Calu3 (cell line): Measurements from ENCODE around the gene DSCAM. TPM values are rescaled to one million over a fixed set of nuclear protein-coding genes. Genes with fewer than 3 reads are reported as not detected.

ENCODE experiments used
- BruUV-seq: library from RNA; stranded (reverse); fragments of 400-500 nt; replicated peaks from 2 replicates; lab custom pipeline; 2021; lab: Mats Ljungman, UMichigan
- CTCF ChIA-PET: fragments of 300-600 bp; sonication (Branson Sonifier 250); formaldehyde crosslinking; loops from one replicate; lab custom pipeline; 2022; ENCODE audit warnings: antibody characterized with exemption; lab: Charles Lee
- DNase-seq: peaks from one replicate; pipeline ENCODE4 v3.0.0; 2022
- H3K27ac Mint-ChIP-seq: one replicate; pipeline ENCODE4 v1.8.0; 2022; ENCODE audit warnings: mixed read lengths; ENCODE audit not compliant: unreplicated experiment
- H3K27me3 Mint-ChIP-seq: one replicate; pipeline ENCODE4 v1.8.0; 2022; ENCODE audit warnings: mixed read lengths; ENCODE audit not compliant: unreplicated experiment
- H3K36me3 Mint-ChIP-seq: one replicate; pipeline ENCODE4 v1.8.0; 2022; ENCODE audit warnings: mild to moderate bottlenecking, moderate library complexity, mixed read lengths; ENCODE audit not compliant: insufficient read depth, unreplicated experiment
- H3K4me1 Mint-ChIP-seq: one replicate; pipeline ENCODE4 v1.8.0; 2022; ENCODE audit warnings: mild to moderate bottlenecking, low read depth, mixed read lengths; ENCODE audit not compliant: unreplicated experiment
- H3K4me3 Mint-ChIP-seq: one replicate; pipeline ENCODE4 v1.8.0; 2022; ENCODE audit warnings: mild to moderate bottlenecking, low read depth, moderate library complexity, mixed read lengths; ENCODE audit not compliant: unreplicated experiment
- H3K9me3 Mint-ChIP-seq: one replicate; pipeline ENCODE4 v1.8.0; 2022; ENCODE audit warnings: low read depth, mixed read lengths; ENCODE audit not compliant: unreplicated experiment
- CTCF ChIP-seq: fragments of 200-600 bp; IDR thresholded peaks from one replicate; pipeline ENCODE4 v1.8.0; 2022; ENCODE audit warnings: antibody characterized with exemption; ENCODE audit not compliant: unreplicated experiment
- intact Hi-C: fragments of 100-400 bp; cut with micrococcal nuclease; formaldehyde crosslinking; loops from one replicate; pipeline ENCODE4 v1.10.0; 2022; ENCODE audit not compliant: unreplicated experiment
- total RNA-seq: library from RNA; stranded (reverse); gene quantifications from 2 replicates; pipeline ENCODE4 v1.2.3, GENCODE V29; 2022

Gene DSCAM
- total RNA-seq, 1 experiment from 2014 or later, result not detected

DNA sequence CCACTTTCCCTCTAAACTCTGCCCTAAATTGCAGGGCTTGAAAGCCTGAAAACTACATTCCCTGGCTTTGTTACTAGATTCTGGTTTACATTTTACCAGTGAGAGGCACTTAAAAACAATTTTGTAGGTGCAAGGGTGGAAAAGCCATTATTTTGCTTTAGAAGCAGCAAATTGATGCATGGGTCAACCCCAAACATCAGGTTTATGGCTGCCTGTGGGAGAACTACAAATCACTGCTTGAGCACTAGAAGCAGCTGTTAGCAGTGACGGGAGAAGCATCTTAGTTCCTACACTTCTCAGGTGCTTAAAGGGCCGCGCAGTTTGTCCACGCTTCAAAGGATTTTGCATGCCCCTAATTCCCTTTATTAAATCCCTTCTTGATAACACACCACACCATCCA, 562.5 kb downstream of the DSCAM start:
- CTCF ChIA-PET, result no interaction called here
- no TSS peak for BruUV-seq

GRCh38 chr21:40282912-40283886, 563.8 kb downstream of the DSCAM start:
- no peaks in the 10 kb centered on the region for H3K27me3 Mint-ChIP-seq

More for the DNA sequence above, 562.5 kb downstream of the DSCAM start:
- Mint-ChIP-seq H3K27me3 (no peaks in the 10 kb centered on the region), H3K27ac (no peak overlapping the region), H3K4me3 (no peak overlapping the region), H3K4me1 (no peaks in the 10 kb centered on the region), H3K36me3 (no peaks in the 10 kb centered on the region), H3K9me3 (peaks cover 15% of the 10 kb centered on the region)
- no peak for TF ChIP-seq CTCF
- DNase-seq, result no peak
- intact Hi-C loops, result no loop called here

DNA sequence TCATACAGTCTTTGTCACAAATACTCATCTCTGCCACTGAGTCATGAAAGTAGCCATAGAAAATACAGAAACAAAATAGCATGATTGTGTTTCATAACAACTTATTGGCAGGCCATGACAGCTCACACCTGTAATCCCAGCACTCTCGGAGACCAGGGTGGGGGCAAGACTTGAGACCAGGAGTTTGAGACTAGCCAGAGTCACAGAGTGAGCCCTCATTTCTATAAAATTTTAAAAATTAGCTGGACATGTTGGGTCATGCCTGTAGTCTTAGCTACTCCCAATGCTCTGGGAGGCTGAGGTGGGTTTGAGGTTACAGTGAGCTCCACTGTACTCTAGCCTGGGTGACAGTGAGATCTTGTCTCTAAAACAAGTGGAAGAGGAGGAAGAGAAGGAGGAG, 568.6 kb downstream of the DSCAM start:
- Mint-ChIP-seq H3K27me3 (no peaks in the 10 kb centered on the region), H3K27ac (no peak overlapping the region), H3K9me3 (peaks cover 8% of the 10 kb centered on the region), H3K36me3 (no peaks in the 10 kb centered on the region), H3K4me1 (no peaks in the 10 kb centered on the region), H3K4me3 (no peak overlapping the region)
- no TSS peak for BruUV-seq
- CTCF ChIA-PET, result no interaction called here
- intact Hi-C loops, result no loop called here
- DNase-seq, result no peak
- TF ChIP-seq CTCF, result no peak

More at GRCh38 chr21:40282912-40283886, 563.8 kb downstream of the DSCAM start:
- Mint-ChIP-seq H3K36me3 (no peaks in the 10 kb centered on the region), H3K4me3 (no peak overlapping the region), H3K27ac (no peak overlapping the region), H3K4me1 (no peaks in the 10 kb centered on the region), H3K9me3 (peaks cover 17% of the 10 kb centered on the region)
- CTCF ChIA-PET, result no interaction called here
- intact Hi-C loops, result no loop called here
- no peak for TF ChIP-seq CTCF
- BruUV-seq, result no TSS peak
- DNase-seq, result no peak

- Mint-ChIP-seq H3K4me1 (no peaks in the 10 kb centered on the region), H3K27me3 (no peaks in the 10 kb centered on the region), H3K9me3 (peaks cover 12% of the 10 kb centered on the region), H3K27ac (no peak overlapping the region), H3K4me3 (no peak overlapping the region), H3K36me3 (no peaks in the 10 kb centered on the region)
- intact Hi-C loops, result no loop called here
- BruUV-seq, result no TSS peak
- no peak for TF ChIP-seq CTCF
- CTCF ChIA-PET, result no interaction called here
- DNase-seq, result no peak
Observed at GRCh38 chr21:40276001-40276400, 571.0 kb downstream of the DSCAM start.
